ENCODE measurements around the gene TNNI3K.

- TF ChIP-seq CTCF (optimal IDR thresholded peaks at IDR 0.05 in 1 of 3, IDR thresholded peaks at IDR 0.05 in 1 of 3, conservative IDR thresholded peaks at IDR 0.05 in 1 of 3; ENCODE audit: extremely low read depth in 1 of 3, insufficient read depth in 2 of 3, low read length in 3 of 3) (no peak), EZH2 (IDR thresholded peaks at IDR 0.05; ENCODE audit: low read length) (no peak)
These were observed 220.2 kb downstream of the TNNI3K start for GRCh38 chr1:74455390-74455789.
